Ascending aorta (tissue), 2 donors: ENCODE results near the gene RBBP8NL. TPM values are rescaled to one million over a fixed set of nuclear protein-coding genes. Genes with fewer than 3 reads are reported as not detected.
A peak's percentile ranks its signal among the peaks of the same experiment; 100 is the strongest.

Experiments
- DNase-seq, 2 donors: peaks; one replicate each; pipeline ENCODE4 v3.0.0-alpha.2; 2019; ENCODE audit warnings: low spot score in 2 of 2
- H3K27ac ChIP-seq, 2 donors: fragments of 200-600 bp; sonication (generic); one replicate each; pipeline ENCODE4 v1.5.1; 2016 to 2017; ENCODE audit warnings: mild to moderate bottlenecking in 1 of 2
- H3K27me3 ChIP-seq: fragments of 200-600 bp; sonication (generic); one replicate; pipeline ENCODE4 v1.5.1; 2017
- H3K36me3 ChIP-seq, 2 donors: fragments of 200-600 bp; sonication (generic); one replicate each; pipeline ENCODE4 v1.5.1; 2016
- H3K4me1 ChIP-seq, 2 donors: fragments of 200-600 bp; sonication (generic); one replicate each; pipeline ENCODE4 v1.5.1; 2016 to 2017; ENCODE audit warnings: mild to moderate bottlenecking in 1 of 2
- H3K4me3 ChIP-seq, 2 donors: fragments of 200-600 bp; sonication (generic); one replicate each; pipeline ENCODE4 v1.5.1; 2016 to 2017; ENCODE audit warnings: mild to moderate bottlenecking in 1 of 2
- H3K9me3 ChIP-seq, 2 donors: fragments of 200-600 bp; sonication (generic); one replicate each; pipeline ENCODE4 v1.5.1; 2016
- intact Hi-C: fragments of 100-400 bp; cut with DNase I; formaldehyde crosslinking; loops from one replicate; pipeline ENCODE4 v1.15.1; 2023
- total RNA-seq: library from RNA; depleted of rRNA; stranded (reverse); fragments of >200 nt; gene quantifications from one replicate; pipeline ENCODE4 v1.1.0, GENCODE V29; 2016
- TF ChIP-seq, protein P1 (sequence below), 3 experiments: fragments of 200-600 bp in 2 of 3; fragments of 450-650 bp in 1 of 3; sonication (generic) in 2 of 3; IDR thresholded peaks; one replicate each; pipeline ENCODE4 v1.5.1; 2016 to 2019; ENCODE audit warnings: antibody characterized with exemption in 3 of 3, mild to moderate bottlenecking in 1 of 3, moderate library complexity in 1 of 3

Gene RBBP8NL
- total RNA-seq, 1 donor from 2014 or later, result not detected

DNA sequence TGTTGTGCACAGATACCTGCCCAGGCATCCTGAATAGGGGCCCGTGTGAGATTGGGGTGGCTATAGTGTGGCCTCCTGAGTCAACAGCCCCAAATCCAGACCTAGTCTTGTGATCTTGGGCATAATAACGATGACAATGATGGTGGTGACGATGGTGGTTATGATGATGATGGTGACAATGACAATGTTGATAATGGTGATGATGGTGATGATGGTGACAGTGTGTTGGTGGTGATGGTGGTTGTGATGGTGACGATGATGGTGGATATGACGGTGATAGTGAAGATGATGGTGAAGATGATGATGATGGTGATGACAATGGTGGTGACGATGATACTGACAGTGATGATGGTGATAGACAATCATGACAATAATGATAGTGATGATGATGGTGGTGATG is 45.5 kb downstream of the RBBP8NL start:
- TF ChIP-seq, protein P1, sequence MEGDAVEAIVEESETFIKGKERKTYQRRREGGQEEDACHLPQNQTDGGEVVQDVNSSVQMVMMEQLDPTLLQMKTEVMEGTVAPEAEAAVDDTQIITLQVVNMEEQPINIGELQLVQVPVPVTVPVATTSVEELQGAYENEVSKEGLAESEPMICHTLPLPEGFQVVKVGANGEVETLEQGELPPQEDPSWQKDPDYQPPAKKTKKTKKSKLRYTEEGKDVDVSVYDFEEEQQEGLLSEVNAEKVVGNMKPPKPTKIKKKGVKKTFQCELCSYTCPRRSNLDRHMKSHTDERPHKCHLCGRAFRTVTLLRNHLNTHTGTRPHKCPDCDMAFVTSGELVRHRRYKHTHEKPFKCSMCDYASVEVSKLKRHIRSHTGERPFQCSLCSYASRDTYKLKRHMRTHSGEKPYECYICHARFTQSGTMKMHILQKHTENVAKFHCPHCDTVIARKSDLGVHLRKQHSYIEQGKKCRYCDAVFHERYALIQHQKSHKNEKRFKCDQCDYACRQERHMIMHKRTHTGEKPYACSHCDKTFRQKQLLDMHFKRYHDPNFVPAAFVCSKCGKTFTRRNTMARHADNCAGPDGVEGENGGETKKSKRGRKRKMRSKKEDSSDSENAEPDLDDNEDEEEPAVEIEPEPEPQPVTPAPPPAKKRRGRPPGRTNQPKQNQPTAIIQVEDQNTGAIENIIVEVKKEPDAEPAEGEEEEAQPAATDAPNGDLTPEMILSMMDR (IDR thresholded peaks at IDR 0.05), result no peak
- no peaks in the 10 kb centered on the region for H3K36me3 ChIP-seq
- H3K9me3 ChIP-seq, result no peaks in the 10 kb centered on the region
- no peak overlapping the region for H3K4me3 ChIP-seq
- no peak for DNase-seq
- intact Hi-C loops, result loop anchor here (1.0 to 10.0 kb wide), 2 partner anchors 80 to 197 kb away; partner anchors contain the start of genes ADRM1 and MTG2
- peak overlapping the region in 1 of 2 donors; percentile 47 for H3K27ac ChIP-seq
- H3K4me1 ChIP-seq, result peaks cover 16 to 25% of the 10 kb centered on the region in 2 donors
- no peaks in the 10 kb centered on the region for H3K27me3 ChIP-seq

DNA sequence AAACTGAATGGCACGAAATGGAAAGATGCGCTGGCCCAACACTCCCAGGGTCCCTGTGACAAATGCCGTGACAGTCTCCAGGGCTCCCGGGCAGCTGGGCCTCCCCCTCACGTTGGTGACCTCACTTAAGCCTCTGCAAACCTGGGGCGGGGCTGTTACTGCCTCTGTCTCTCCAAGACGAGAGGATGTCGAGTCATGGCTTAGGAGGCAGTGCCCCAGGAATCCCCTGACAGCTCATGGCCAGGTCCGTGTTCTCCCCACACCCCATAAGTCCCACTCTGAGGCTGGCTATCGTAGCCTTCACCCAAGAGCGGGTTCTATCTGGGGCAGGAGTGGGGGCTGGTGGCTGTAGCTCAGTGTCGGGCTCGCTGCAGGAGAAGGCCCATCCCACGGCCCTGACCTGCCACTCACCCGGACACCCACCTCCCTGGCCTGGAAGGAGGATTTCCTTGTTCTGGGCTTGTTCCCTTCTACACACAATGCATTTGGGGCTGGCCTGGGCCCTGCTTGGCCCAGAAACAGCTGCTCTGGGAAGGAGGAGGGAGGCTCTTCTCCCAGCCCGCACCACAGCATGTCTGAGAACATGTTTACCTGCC is 46.0 kb downstream of the RBBP8NL start:
- DNase-seq, result no peak
- Histone ChIP-seq H3K4me3 (no peak overlapping the region), H3K36me3 (no peaks in the 10 kb centered on the region), H3K4me1 (peaks cover 18 to 29% of the 10 kb centered on the region in 2 donors), H3K9me3 (no peaks in the 10 kb centered on the region), H3K27ac (peak overlapping the region in 1 of 2 donors; percentile 47), H3K27me3 (no peaks in the 10 kb centered on the region)
- intact Hi-C loops, result loop anchor here (10.0 kb wide), 1 partner anchor 196 kb away; the partner anchor contains the start of gene MTG2
- TF ChIP-seq, protein P1 (IDR thresholded peaks at IDR 0.05), result no peak

- no peak overlapping the region for H3K4me3 ChIP-seq
- no peaks in the 10 kb centered on the region for H3K27me3 ChIP-seq
- peak overlapping the region in 1 of 2 donors; percentile 71 for H3K27ac ChIP-seq
- peaks cover 13 to 36% of the 10 kb centered on the region in 2 donors for H3K4me1 ChIP-seq
- intact Hi-C loops, result loop anchor here (10.0 kb wide), 1 partner anchor 233 kb away; the partner anchor contains the start of genes PSMA7 and SS18L1
- no peaks in the 10 kb centered on the region for H3K36me3 ChIP-seq
- no peaks in the 10 kb centered on the region for H3K9me3 ChIP-seq
- TF ChIP-seq, protein P1 (IDR thresholded peaks at IDR 0.05), result no peak
- no peak for DNase-seq
These were observed 49.1 kb downstream of the RBBP8NL start for GRCh38 chr20:62378215-62378614.

GRCh38 chr20:62377615-62378178 is 49.6 kb downstream of the RBBP8NL start:
- intact Hi-C loops, result loop anchor here (10.0 kb wide), 1 partner anchor 233 kb away; the partner anchor contains the start of genes PSMA7 and SS18L1
- no peaks in the 10 kb centered on the region for H3K9me3 ChIP-seq
- no peaks in the 10 kb centered on the region for H3K27me3 ChIP-seq
- TF ChIP-seq, protein P1 (IDR thresholded peaks at IDR 0.05), result no peak
- peak overlapping the region in 1 of 2 donors; percentile 6 for H3K4me3 ChIP-seq
- H3K36me3 ChIP-seq, result no peaks in the 10 kb centered on the region
- no peak for DNase-seq
- peak overlapping the region; percentile 46 to 71 for H3K27ac ChIP-seq
- H3K4me1 ChIP-seq, result peaks cover 14 to 37% of the 10 kb centered on the region in 2 donors

GRCh38 chr20:62377064-62377461 is 50.3 kb downstream of the RBBP8NL start:
- Histone ChIP-seq H3K27ac (peak overlapping the region; percentile 46 to 71), H3K9me3 (no peaks in the 10 kb centered on the region), H3K36me3 (no peaks in the 10 kb centered on the region), H3K4me3 (no peak overlapping the region), H3K4me1 (peaks cover 16 to 41% of the 10 kb centered on the region in 2 donors), H3K27me3 (no peaks in the 10 kb centered on the region)
- intact Hi-C loops, result loop anchor here (10.0 kb wide), 1 partner anchor 232 kb away; the partner anchor contains the start of genes PSMA7 and SS18L1
- TF ChIP-seq, protein P1 (IDR thresholded peaks at IDR 0.05), result no peak
- no peak for DNase-seq
